AG04450 (cell line): ENCODE data around the gene GPR132. TPM values are rescaled to one million over a fixed set of nuclear protein-coding genes. Genes with fewer than 3 reads are reported as not detected.

Experiments
- CTCF ChIA-PET: fragments of 300-600, 350-600 bp; formaldehyde crosslinking; extraction: SDS; loops from one replicate; lab custom pipeline; 2022; ENCODE audit warnings: antibody characterized with exemption, inconsistent platforms; lab: Charles Lee
- POLR2A ChIA-PET: fragments of 350-600 bp; formaldehyde crosslinking; extraction: SDS; loops from one replicate; lab custom pipeline; 2021; ENCODE audit warnings: antibody characterized with exemption, inconsistent platforms; lab: Yijun Ruan, JAX
- DNase-seq: peaks from one replicate; pipeline ENCODE4 v3.0.0-alpha.2; 2011; ENCODE audit warnings: low read depth, low spot score
- H3K27ac ChIP-seq: one replicate; pipeline ENCODE4 v1.5.1; 2012; ENCODE audit warnings: low read depth, low read length, control low read depth
- H3K27me3 ChIP-seq: one replicate; pipeline ENCODE4 v1.6.0; 2012; ENCODE audit warnings: low read length; ENCODE audit not compliant: control insufficient read depth, insufficient read depth
- H3K4me3 ChIP-seq: 2 replicates; pipeline ENCODE4 v1.5.1; 2011; ENCODE audit warnings: mild to moderate bottlenecking, low read depth, low read length, control low read depth
- H3K9me3 ChIP-seq: 2 replicates; pipeline ENCODE4 v1.5.1; 2012; ENCODE audit warnings: low read length; ENCODE audit not compliant: control insufficient read depth, insufficient read depth
- CTCF ChIP-seq: IDR thresholded peaks from 2 replicates; pipeline ENCODE4 v1.5.1; 2011; ENCODE audit warnings: low read depth, low read length, control low read depth, inconsistent platforms
- polyA plus RNA-seq: library from polyadenylated mRNA; depleted of rRNA; stranded (reverse); fragments of >200 nt; gene quantifications from 2 replicates; pipeline ENCODE4 v1.2.3, GENCODE V29; 2011

GPR132 gene
- polyA plus RNA-seq, 1 experiment: 0.07 TPM

GRCh38 chr14:105013150-105013785 lies 52.0 kb downstream of the GPR132 start:
- no peak overlapping the region for H3K27ac ChIP-seq
- no peaks in the 10 kb centered on the region; the same call in 1 of the 2 replicates for H3K9me3 ChIP-seq
- H3K27me3 ChIP-seq: no peaks in the 10 kb centered on the region
- TF ChIP-seq CTCF: peak; percentile 10; the same call in 1 of the 2 replicates
- ChIA-PET POLR2A (no interaction called here), CTCF (interaction anchor here (0.6 to 3.5 kb wide), 2 partner anchors 32 to 97 kb away, joined by 3 to 14 read pairs; no protein-coding TSS in a partner anchor)
- no peak for DNase-seq
- no peak overlapping the region for H3K4me3 ChIP-seq

GRCh38 chr14:105012171-105012985 lies 52.9 kb downstream of the GPR132 start:
- TF ChIP-seq CTCF: peak; percentile 20; the same call in 1 of the 2 replicates
- no peak overlapping the region for H3K4me3 ChIP-seq
- CTCF ChIA-PET: interaction anchor here (3.5 kb wide), 1 partner anchor 33 kb away, joined by 14 read pairs; no protein-coding TSS in a partner anchor
- DNase-seq: no peak
- no peaks in the 10 kb centered on the region; the same call in 1 of the 2 replicates for H3K9me3 ChIP-seq
- H3K27ac ChIP-seq: peak overlapping the region; percentile 21
- POLR2A ChIA-PET: no interaction called here
- no peaks in the 10 kb centered on the region for H3K27me3 ChIP-seq

- ChIA-PET CTCF (interaction anchor here (3.5 kb wide), 1 partner anchor 34 kb away, joined by 14 read pairs; no protein-coding TSS in a partner anchor), POLR2A (no interaction called here)
- no peak for TF ChIP-seq CTCF
- no peak for DNase-seq
- Histone ChIP-seq H3K27me3 (no peaks in the 10 kb centered on the region), H3K4me3 (no peak overlapping the region), H3K9me3 (no peaks in the 10 kb centered on the region; the same call in 1 of the 2 replicates), H3K27ac (no peak overlapping the region)
Observed at GRCh38 chr14:105011312-105011990, 53.8 kb downstream of the GPR132 start.

- H3K27ac ChIP-seq: no peak overlapping the region
- ChIA-PET POLR2A (no interaction called here), CTCF (no interaction called here)
- TF ChIP-seq CTCF: no peak
- no peaks in the 10 kb centered on the region; the same call in 1 of the 2 replicates for H3K9me3 ChIP-seq
- DNase-seq: no peak
- no peak overlapping the region for H3K4me3 ChIP-seq
- H3K27me3 ChIP-seq: no peaks in the 10 kb centered on the region
Observed at GRCh38 chr14:105010891-105011291, 54.3 kb downstream of the GPR132 start.
